Smooth muscle cell (in vitro differentiated cells): ENCODE data around the gene SUMF1. TPM values are rescaled to one million over a fixed set of nuclear protein-coding genes. Genes with fewer than 3 reads are reported as not detected.

Source experiments
- DNase-seq: peaks from one replicate; lab custom pipeline; 2025; ENCODE audit not compliant: unreplicated experiment; lab: John Stamatoyannopoulos, UW
- H2AFZ ChIP-seq: fragments of 200-600 bp; sonication (generic); 2 replicates; pipeline ENCODE4 v1.6.0; 2016; ENCODE audit warnings: antibody characterized with exemption, low read depth, mild to moderate bottlenecking
- H3F3A ChIP-seq: fragments of 200-600 bp; sonication (generic); 2 replicates; pipeline ENCODE4 v1.6.0; 2017; ENCODE audit warnings: antibody characterized with exemption, low read depth
- H3K27ac ChIP-seq: fragments of 200-600 bp; sonication (generic); 2 replicates; pipeline ENCODE4 v1.5.1; 2016; ENCODE audit warnings: low read depth, mild to moderate bottlenecking
- H3K27me3 ChIP-seq: fragments of 200-600 bp; sonication (generic); 2 replicates; pipeline ENCODE4 v1.6.1; 2016; ENCODE audit warnings: low read depth, mild to moderate bottlenecking
- H3K36me3 ChIP-seq: fragments of 200-600 bp; sonication (generic); 2 replicates; pipeline ENCODE4 v1.5.1; 2016; ENCODE audit warnings: low read depth
- H3K4me1 ChIP-seq: fragments of 200-600 bp; sonication (generic); 2 replicates; pipeline ENCODE4 v1.5.1; 2016; ENCODE audit warnings: low read depth
- H3K4me2 ChIP-seq: fragments of 200-600 bp; sonication (generic); 2 replicates; pipeline ENCODE4 v1.6.0; 2016; ENCODE audit warnings: mild to moderate bottlenecking
- H3K4me3 ChIP-seq: fragments of 200-600 bp; sonication (generic); 2 replicates; pipeline ENCODE4 v1.5.1; 2016; ENCODE audit warnings: mild to moderate bottlenecking
- H3K79me2 ChIP-seq: fragments of 200-600 bp; sonication (generic); 2 replicates; pipeline ENCODE4 v1.6.0; 2016; ENCODE audit warnings: low read depth, mild to moderate bottlenecking
- H3K9ac ChIP-seq: fragments of 200-600 bp; sonication (generic); 2 replicates; pipeline ENCODE4 v1.6.0; 2016; ENCODE audit warnings: low read depth
- H3K9me3 ChIP-seq: fragments of 200-600 bp; sonication (generic); replicated peaks from 2 replicates; pipeline ENCODE4 v1.5.1; 2016; ENCODE audit warnings: low read depth
- H4K20me1 ChIP-seq: fragments of 200-600 bp; sonication (generic); 2 replicates; pipeline ENCODE4 v1.6.0; 2016; ENCODE audit warnings: low read depth
- WGBS: methylation state at CpG from one replicate; pipeline ENCODE4 v1.1.7; 2016; ENCODE audit warnings: low lambda C conversion rate; 5-methylcytosine and 5-hydroxymethylcytosine counted together
- polyA plus RNA-seq: library from polyadenylated mRNA; unstranded; fragments of >200 nt; fragmentation: Nextera tagmentation; extraction: Ambion mirVana; gene quantifications from 2 replicates; pipeline ENCODE4 v1.2.1, GENCODE V29; 2016
- total RNA-seq: library from RNA; depleted of rRNA; stranded (reverse); fragments of >200 nt; gene quantifications from 2 replicates; pipeline ENCODE4 v1.2.3, GENCODE V29; 2014
- TF ChIP-seq, protein P1 (sequence below): fragments of 200-600 bp; sonication (generic); IDR thresholded peaks from 2 replicates; pipeline ENCODE4 v1.5.1; 2017; ENCODE audit warnings: borderline replicate concordance, mild to moderate bottlenecking, antibody characterized with exemption; ENCODE audit not compliant: insufficient read depth, poor library complexity, severe bottlenecking

The SUMF1 gene
- total and polyA plus RNA-seq, 2 experiments from 2014 or later, result 28.3 to 29.5 TPM

DNA sequence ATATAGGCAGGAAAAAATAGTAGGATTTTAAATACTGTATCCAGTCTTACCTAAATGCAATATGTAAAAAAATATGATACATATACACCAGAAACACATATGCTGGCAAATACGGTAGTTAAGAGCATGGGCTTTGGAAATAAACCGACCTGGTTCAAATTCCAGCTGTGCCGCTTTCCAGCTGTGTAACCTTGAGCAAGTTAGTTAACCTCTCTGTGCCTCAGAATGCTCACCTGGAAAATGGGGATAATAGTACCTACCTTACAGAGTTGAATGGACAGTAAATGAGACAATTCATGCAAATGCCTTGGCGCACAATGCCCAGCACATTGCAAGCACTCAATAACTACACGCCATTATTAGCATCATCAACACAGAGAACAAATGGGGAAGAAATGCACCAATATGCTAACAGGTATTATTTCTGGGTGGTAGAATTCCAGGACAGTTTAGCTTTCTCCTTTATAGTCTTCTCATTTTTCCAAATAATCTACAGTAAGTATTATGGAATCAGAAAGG lies 50.6 kb downstream of the SUMF1 start:
- Histone ChIP-seq H2AFZ (no peak overlapping the region), H3K9ac (no peak overlapping the region), H3K27me3 (no peaks in the 10 kb centered on the region), H3K36me3 (no peaks in the 10 kb centered on the region), H3F3A (no peaks in the 10 kb centered on the region), H3K79me2 (no peaks in the 10 kb centered on the region), H3K4me2 (no peak overlapping the region), H3K4me3 (no peak overlapping the region), H4K20me1 (no peaks in the 10 kb centered on the region), H3K4me1 (no peaks in the 10 kb centered on the region), H3K27ac (no peak overlapping the region), H3K9me3 (no peaks in the 10 kb centered on the region)
- 75% methylated on average over 5 of the region's 5 CpGs for WGBS
- DNase-seq, result no peak
- TF ChIP-seq, protein P1, sequence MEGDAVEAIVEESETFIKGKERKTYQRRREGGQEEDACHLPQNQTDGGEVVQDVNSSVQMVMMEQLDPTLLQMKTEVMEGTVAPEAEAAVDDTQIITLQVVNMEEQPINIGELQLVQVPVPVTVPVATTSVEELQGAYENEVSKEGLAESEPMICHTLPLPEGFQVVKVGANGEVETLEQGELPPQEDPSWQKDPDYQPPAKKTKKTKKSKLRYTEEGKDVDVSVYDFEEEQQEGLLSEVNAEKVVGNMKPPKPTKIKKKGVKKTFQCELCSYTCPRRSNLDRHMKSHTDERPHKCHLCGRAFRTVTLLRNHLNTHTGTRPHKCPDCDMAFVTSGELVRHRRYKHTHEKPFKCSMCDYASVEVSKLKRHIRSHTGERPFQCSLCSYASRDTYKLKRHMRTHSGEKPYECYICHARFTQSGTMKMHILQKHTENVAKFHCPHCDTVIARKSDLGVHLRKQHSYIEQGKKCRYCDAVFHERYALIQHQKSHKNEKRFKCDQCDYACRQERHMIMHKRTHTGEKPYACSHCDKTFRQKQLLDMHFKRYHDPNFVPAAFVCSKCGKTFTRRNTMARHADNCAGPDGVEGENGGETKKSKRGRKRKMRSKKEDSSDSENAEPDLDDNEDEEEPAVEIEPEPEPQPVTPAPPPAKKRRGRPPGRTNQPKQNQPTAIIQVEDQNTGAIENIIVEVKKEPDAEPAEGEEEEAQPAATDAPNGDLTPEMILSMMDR, result no peak

DNA sequence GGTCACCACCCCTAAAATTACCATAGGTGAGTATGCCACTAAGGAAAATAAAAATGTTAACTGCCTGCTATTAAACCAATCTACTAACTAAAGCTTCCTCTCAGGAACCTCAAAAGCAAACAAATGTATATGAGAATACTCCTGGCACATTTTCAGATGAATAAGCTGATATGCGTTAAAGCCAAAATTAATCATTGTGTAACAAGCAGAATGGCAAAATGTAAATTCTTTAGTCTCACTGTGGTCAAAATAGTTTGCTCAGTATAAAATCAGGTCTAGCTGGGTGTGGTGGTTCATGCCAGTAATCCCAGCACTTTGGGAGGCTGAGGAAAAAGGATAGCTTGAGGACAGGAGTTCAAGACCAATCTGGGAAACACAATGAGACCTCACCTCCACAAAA lies 53.6 kb downstream of the SUMF1 start:
- TF ChIP-seq, protein P1, result no peak
- Histone ChIP-seq H2AFZ (no peak overlapping the region), H3K9me3 (no peaks in the 10 kb centered on the region), H3F3A (no peaks in the 10 kb centered on the region), H3K27ac (no peak overlapping the region), H3K4me3 (no peak overlapping the region), H4K20me1 (no peaks in the 10 kb centered on the region), H3K9ac (no peak overlapping the region), H3K4me1 (no peaks in the 10 kb centered on the region), H3K36me3 (no peaks in the 10 kb centered on the region), H3K27me3 (no peaks in the 10 kb centered on the region), H3K79me2 (no peaks in the 10 kb centered on the region), H3K4me2 (no peak overlapping the region)
- DNase-seq, result no peak
- 97% methylated on average over 1 of the region's 1 CpG for WGBS

DNA sequence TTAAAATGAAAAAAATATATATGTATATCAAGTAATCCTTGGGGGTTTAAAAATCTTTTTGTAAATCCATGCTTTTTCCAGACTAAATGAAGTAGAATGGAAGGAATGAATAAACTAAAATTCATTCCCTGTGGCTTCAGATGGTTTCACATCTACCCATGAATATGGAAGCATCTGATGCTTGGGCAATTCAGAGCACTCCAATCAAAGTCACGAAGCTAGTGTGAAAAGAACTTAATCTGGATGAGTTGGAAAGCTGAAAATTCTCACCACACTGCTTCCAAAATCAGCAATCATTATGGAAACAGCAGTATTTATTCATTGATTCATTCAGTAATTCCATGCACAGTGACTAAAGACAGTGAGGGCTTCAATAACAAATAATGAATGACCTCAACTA lies 55.2 kb downstream of the SUMF1 start:
- Histone ChIP-seq H3K4me1 (no peaks in the 10 kb centered on the region), H3K4me3 (no peak overlapping the region), H3K9me3 (no peaks in the 10 kb centered on the region), H3K27ac (no peak overlapping the region), H3K27me3 (no peaks in the 10 kb centered on the region), H3K9ac (no peak overlapping the region), H3K4me2 (no peak overlapping the region), H3F3A (no peaks in the 10 kb centered on the region), H2AFZ (no peak overlapping the region), H3K36me3 (no peaks in the 10 kb centered on the region), H3K79me2 (no peaks in the 10 kb centered on the region), H4K20me1 (no peaks in the 10 kb centered on the region)
- 86% methylated on average over 1 of the region's 1 CpG for WGBS
- TF ChIP-seq, protein P1, result no peak
- DNase-seq, result no peak

DNA sequence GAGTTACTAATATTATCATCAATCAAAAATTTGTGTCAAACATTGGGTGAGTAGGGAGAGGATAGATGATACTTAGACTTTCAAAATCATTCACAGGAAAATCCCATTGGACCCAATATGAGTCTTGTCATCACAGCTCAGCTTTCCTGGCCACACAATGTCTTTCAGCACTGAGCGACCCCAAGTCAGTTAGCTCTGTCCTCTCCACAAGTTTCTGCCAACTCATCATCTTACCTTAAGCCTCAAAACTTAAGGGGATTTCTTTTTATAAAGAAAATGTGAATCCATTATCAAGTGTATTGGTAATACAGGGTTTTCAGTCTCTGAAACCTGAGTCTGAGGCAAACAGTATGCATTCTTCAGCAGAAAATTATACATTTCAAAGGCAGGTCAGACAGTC lies 55.8 kb downstream of the SUMF1 start:
- Histone ChIP-seq H3K9ac (no peak overlapping the region), H3K27me3 (no peaks in the 10 kb centered on the region), H3K4me3 (no peak overlapping the region), H3K79me2 (no peaks in the 10 kb centered on the region), H3F3A (no peaks in the 10 kb centered on the region), H3K4me2 (no peak overlapping the region), H3K9me3 (no peaks in the 10 kb centered on the region), H2AFZ (no peak overlapping the region), H4K20me1 (no peaks in the 10 kb centered on the region), H3K4me1 (no peaks in the 10 kb centered on the region), H3K27ac (no peak overlapping the region), H3K36me3 (no peaks in the 10 kb centered on the region)
- TF ChIP-seq, protein P1, result no peak
- DNase-seq, result no peak
- 100% methylated on average over 1 of the region's 1 CpG for WGBS
